ENCODE measurements around the gene MSRB1. TPM values are rescaled to one million over a fixed set of nuclear protein-coding genes. Genes with fewer than 3 reads are reported as not detected.

Gene MSRB1
- total and polyA plus RNA-seq, 9 of the 15 experiments (the other 6 are each of a cell fraction or from before 2014, with no cell fraction given) = 5.4 to 33.7 (median 25.7) TPM

DNA sequence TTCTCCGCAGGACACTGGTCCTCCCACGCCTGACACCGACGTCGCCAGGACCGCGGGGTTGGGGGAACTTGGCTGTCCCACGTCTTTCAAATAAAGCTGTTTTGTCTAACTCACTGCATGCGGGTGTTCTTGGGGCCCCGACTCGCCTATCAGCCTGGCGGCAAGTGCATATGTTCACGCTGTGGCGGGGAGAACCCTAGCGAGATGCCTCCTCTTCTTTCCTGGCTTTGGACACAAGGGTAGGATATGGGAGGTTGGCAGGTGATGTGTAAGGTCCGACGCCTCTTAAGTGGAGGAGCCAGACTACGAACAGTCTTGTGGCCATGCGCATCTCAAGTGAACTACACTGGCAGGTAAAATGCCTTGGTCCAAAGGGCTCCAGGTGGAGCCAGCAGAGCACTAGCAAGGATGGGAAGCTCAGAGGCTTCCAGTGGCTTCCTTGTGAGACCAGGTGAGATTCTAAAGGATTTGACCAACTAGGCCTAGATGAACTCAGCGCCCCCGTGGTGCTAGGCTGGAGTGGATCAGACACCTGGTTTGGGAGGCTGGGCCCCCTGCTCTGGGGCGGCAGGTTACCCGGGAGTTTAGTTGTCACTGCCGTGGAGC, 22.5 kb upstream of the MSRB1 start:
- 1% methylated on average over 23 of the region's 24 CpGs for WGBS (ENCODE audit: insufficient coverage, low coverage, missing lambda C conversion rate)
- ATAC-seq = no peak
- H3K9me1 ChIP-seq (ENCODE audit: control insufficient read depth, insufficient read depth, low read length) = peaks cover 3% of the 10 kb centered on the region
- no peaks in the 10 kb centered on the region for H3K9me3 ChIP-seq (replicated peaks; ENCODE audit: control insufficient read depth, insufficient read depth, low read depth, low read length)
- ChIA-PET POLR2A (interaction anchor here (0.6 to 3.9 kb wide), 48 partner anchors 8 to 923 kb away, joined by 3 to 103 read pairs (median 5); partner anchors contain the start of genes FAHD1, GFER, HAGH and MEIOB), CTCF (ENCODE audit: low intra/inter-chr PET ratio) (no interaction called here)
- no peak for FAIRE-seq
- no peak for DNase-seq (ENCODE audit: extremely low read depth in 1 of 4, low spot score in 3 of 4)
- no peaks in the 10 kb centered on the region for H3K27me3 ChIP-seq (ENCODE audit: control insufficient read depth in 2 of 2, insufficient read depth in 2 of 2, low read length in 2 of 2)
- H3K27ac ChIP-seq (ENCODE audit: extremely low read depth, low read depth, low read length) = peak overlapping the region; percentile 85
- peaks cover 33% of the 10 kb centered on the region for H4K20me1 ChIP-seq (replicated peaks; ENCODE audit: control insufficient read depth, insufficient read depth, low read length)
- peaks cover 63% of the 10 kb centered on the region for H3K79me2 ChIP-seq (ENCODE audit: control insufficient read depth, insufficient read depth, low read length)
- intact Hi-C loops (cut with micrococcal nuclease) (loop anchor here (2.0 kb wide), 1 partner anchor 23 kb away; the partner anchor contains the start of gene MSRB1), in situ Hi-C loops (cut with MboI) (no loop called here)
- BruUV-seq (replicated peaks) = no TSS peak
- H3K4me2 ChIP-seq (ENCODE audit: insufficient read depth, low read length) = peak overlapping the region; percentile 86
- H3K4me1 ChIP-seq (replicated peaks in 1 of 2; ENCODE audit: control insufficient read depth in 2 of 2, insufficient read depth in 2 of 2, low read length in 2 of 2) = peaks cover 8 to 48% of the 10 kb centered on the region in 2 experiments; a peak in 3 of 5 replicates
- peak overlapping the region; percentile 94 to 100 for H3K9ac ChIP-seq (ENCODE audit: insufficient read depth in 1 of 2, low read depth in 2 of 2, low read length in 2 of 2)
- peak overlapping the region; percentile 89 for H3K4me3 ChIP-seq
- 0 out of 2 replicates have a peak overlapping the region, but pooled peaks have one; percentile 73 for H2AFZ ChIP-seq (ENCODE audit: low read depth, low read length)
- H3K36me3 ChIP-seq (ENCODE audit: control insufficient read depth, insufficient read depth, low read length) = peaks cover 36% of the 10 kb centered on the region
- TF ChIP-seq ZNF121 (CRISPR knock-in tag; conservative IDR thresholded peaks at IDR 0.05) = no peak
- peak; percentile 15 for TF ChIP-seq CHD1 (IDR thresholded peaks at IDR 0.05; ENCODE audit: low read length)
- TF ChIP-seq POLR2AphosphoS5 (IDR thresholded peaks at IDR 0.05; ENCODE audit: control insufficient read depth, insufficient read depth, low read depth, low read length) = 0 out of 2 replicates have a peak, but pooled peaks have one; percentile 21
- TF ChIP-seq SP1 (CRISPR knock-in tag; IDR thresholded peaks at IDR 0.05) = peak; percentile 43; the same call in 1 of the 2 replicates
- TF ChIP-seq KLF10 (CRISPR knock-in tag; IDR thresholded peaks at IDR 0.05) = no peak
- TF ChIP-seq, protein P1, sequence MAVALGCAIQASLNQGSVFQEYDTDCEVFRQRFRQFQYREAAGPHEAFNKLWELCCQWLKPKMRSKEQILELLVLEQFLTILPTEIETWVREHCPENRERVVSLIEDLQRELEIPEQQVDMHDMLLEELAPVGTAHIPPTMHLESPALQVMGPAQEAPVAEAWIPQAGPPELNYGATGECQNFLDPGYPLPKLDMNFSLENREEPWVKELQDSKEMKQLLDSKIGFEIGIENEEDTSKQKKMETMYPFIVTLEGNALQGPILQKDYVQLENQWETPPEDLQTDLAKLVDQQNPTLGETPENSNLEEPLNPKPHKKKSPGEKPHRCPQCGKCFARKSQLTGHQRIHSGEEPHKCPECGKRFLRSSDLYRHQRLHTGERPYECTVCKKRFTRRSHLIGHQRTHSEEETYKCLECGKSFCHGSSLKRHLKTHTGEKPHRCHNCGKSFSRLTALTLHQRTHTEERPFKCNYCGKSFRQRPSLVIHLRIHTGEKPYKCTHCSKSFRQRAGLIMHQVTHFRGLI (CRISPR knock-in tag; IDR thresholded peaks at IDR 0.05) = no peak
- TF ChIP-seq FOXP1 (CRISPR knock-in tag; IDR thresholded peaks at IDR 0.05) = 0 out of 2 replicates have a peak, but pooled peaks have one; percentile 0
- TF ChIP-seq, protein P2, sequence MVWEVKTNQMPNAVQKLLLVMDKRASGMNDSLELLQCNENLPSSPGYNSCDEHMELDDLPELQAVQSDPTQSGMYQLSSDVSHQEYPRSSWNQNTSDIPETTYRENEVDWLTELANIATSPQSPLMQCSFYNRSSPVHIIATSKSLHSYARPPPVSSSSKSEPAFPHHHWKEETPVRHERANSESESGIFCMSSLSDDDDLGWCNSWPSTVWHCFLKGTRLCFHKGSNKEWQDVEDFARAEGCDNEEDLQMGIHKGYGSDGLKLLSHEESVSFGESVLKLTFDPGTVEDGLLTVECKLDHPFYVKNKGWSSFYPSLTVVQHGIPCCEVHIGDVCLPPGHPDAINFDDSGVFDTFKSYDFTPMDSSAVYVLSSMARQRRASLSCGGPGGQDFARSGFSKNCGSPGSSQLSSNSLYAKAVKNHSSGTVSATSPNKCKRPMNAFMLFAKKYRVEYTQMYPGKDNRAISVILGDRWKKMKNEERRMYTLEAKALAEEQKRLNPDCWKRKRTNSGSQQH (CRISPR knock-in tag; IDR thresholded peaks at IDR 0.05) = no peak
- TF ChIP-seq KDM5B (IDR thresholded peaks at IDR 0.05; ENCODE audit: insufficient replicate concordance, low read depth, low read length) = peak; percentile 25
- 0 out of 2 replicates have a peak, but pooled peaks have one; percentile 14 for TF ChIP-seq ZBTB1 (CRISPR knock-in tag; IDR thresholded peaks at IDR 0.05; ENCODE audit: borderline replicate concordance, low read depth)
- TF ChIP-seq, protein P3, sequence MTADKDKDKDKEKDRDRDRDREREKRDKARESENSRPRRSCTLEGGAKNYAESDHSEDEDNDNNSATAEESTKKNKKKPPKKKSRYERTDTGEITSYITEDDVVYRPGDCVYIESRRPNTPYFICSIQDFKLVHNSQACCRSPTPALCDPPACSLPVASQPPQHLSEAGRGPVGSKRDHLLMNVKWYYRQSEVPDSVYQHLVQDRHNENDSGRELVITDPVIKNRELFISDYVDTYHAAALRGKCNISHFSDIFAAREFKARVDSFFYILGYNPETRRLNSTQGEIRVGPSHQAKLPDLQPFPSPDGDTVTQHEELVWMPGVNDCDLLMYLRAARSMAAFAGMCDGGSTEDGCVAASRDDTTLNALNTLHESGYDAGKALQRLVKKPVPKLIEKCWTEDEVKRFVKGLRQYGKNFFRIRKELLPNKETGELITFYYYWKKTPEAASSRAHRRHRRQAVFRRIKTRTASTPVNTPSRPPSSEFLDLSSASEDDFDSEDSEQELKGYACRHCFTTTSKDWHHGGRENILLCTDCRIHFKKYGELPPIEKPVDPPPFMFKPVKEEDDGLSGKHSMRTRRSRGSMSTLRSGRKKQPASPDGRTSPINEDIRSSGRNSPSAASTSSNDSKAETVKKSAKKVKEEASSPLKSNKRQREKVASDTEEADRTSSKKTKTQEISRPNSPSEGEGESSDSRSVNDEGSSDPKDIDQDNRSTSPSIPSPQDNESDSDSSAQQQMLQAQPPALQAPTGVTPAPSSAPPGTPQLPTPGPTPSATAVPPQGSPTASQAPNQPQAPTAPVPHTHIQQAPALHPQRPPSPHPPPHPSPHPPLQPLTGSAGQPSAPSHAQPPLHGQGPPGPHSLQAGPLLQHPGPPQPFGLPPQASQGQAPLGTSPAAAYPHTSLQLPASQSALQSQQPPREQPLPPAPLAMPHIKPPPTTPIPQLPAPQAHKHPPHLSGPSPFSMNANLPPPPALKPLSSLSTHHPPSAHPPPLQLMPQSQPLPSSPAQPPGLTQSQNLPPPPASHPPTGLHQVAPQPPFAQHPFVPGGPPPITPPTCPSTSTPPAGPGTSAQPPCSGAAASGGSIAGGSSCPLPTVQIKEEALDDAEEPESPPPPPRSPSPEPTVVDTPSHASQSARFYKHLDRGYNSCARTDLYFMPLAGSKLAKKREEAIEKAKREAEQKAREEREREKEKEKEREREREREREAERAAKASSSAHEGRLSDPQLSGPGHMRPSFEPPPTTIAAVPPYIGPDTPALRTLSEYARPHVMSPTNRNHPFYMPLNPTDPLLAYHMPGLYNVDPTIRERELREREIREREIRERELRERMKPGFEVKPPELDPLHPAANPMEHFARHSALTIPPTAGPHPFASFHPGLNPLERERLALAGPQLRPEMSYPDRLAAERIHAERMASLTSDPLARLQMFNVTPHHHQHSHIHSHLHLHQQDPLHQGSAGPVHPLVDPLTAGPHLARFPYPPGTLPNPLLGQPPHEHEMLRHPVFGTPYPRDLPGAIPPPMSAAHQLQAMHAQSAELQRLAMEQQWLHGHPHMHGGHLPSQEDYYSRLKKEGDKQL (CRISPR knock-in tag; IDR thresholded peaks at IDR 0.05; ENCODE audit: borderline replicate concordance) = peak; percentile 5; the same call in 1 of the 2 replicates
- no peak for TF ChIP-seq KHSRP (IDR thresholded peaks at IDR 0.05)
- peak; percentile 32 for TF ChIP-seq EGR1 (conservative IDR thresholded peaks at IDR 0.05)
